Pancreas (tissue), 10 donors: ENCODE measurements around the gene MAJIN. TPM values are rescaled to one million over a fixed set of nuclear protein-coding genes. Genes with fewer than 3 reads are reported as not detected.

Source experiments
- ATAC-seq, 4 donors: fragments of 200-7000 bp; cut with Tn5 transposase; one replicate each; pipeline versions ENCODE4 v1.8.0 to v1.9.1; 2020; ENCODE audit warnings: mild to moderate bottlenecking in 4 of 4, moderate library complexity in 4 of 4
- DNase-seq, 6 donors: peaks; one replicate each; pipeline ENCODE4 v3.0.0-alpha.2; 2020
- FAIRE-seq: peaks from 2 replicates; lab custom pipeline; 2012; peaks lifted over from hg19 to GRCh38; lab: Jason Lieb, UNC
- H3K27ac ChIP-seq, 4 donors: fragments of 200-600 bp; sonication (generic); 1 replicate in 3 of 4; 2 replicates in 1 of 4; pipeline versions ENCODE4 v1.5.0 to v1.8.0; 2020
- H3K27me3 ChIP-seq, 4 donors: fragments of 200-600 bp; one replicate each; pipeline ENCODE4 v1.8.0; 2021
- H3K36me3 ChIP-seq, 3 donors: fragments of 200-600 bp; sonication (generic) in 1 of 3; one replicate each; pipeline versions ENCODE4 v1.5.0 to v1.8.0; 2020 to 2021
- H3K4me1 ChIP-seq, 3 donors: fragments of 200-600 bp; one replicate each; pipeline ENCODE4 v1.8.0; 2021
- H3K4me3 ChIP-seq, 4 donors: fragments of 200-600 bp; sonication (generic) in 2 of 4; one replicate each; pipeline versions ENCODE4 v1.5.0 to v1.8.0; 2020 to 2021
- H3K9me3 ChIP-seq, 4 donors: fragments of 200-600 bp; one replicate each; pipeline ENCODE4 v1.8.0; 2021
- CTCF ChIP-seq, 4 donors: fragments of 200-600 bp; sonication (generic) in 3 of 4; IDR thresholded peaks; one replicate each; pipeline versions ENCODE4 v1.5.0 to v1.8.0; 2021; ENCODE audit warnings: antibody characterized with exemption in 4 of 4
- WGBS, 2 donors: extraction: QIAGEN DNeasy Blood & Tissue Kit; methylation state at CpG; one replicate each; pipeline ENCODE4 v1.1.7; 2013; 5-methylcytosine and 5-hydroxymethylcytosine counted together
- intact Hi-C, 3 donors: fragments of 100-400 bp; cut with DNase I; formaldehyde crosslinking; loops; one replicate each; pipeline versions ENCODE4 v1.11.1 to v1.14.2; 2022
- polyA plus RNA-seq, 2 donors: library from polyadenylated mRNA; stranded (reverse); fragments of 200-250 nt; gene quantifications; one replicate each; pipeline ENCODE4 v1.2.3, GENCODE V29; 2013
- total RNA-seq, 6 donors: library from RNA; stranded (reverse); fragmentation: NEBNext Ultra II Directional in 4 of 6; extraction: Animal tissue kit (Norgen Biotek cat#: 25700) in 4 of 6; gene quantifications; one replicate each; pipeline versions ENCODE4 v1.2.1 to v1.2.4, GENCODE V29; 2021 to 2023
- donor health status: healthy with polysubstance abuse.
- donor health status: DM: no; HTN: no; CAD: no; lungs with moderate emphysema.
- donor health status: DM: no; HTN: no; CAD: no.
- donor health status: control.
- donor health status: control.
- donor health status: Bipolar disorder and iron deficiency.
- donor health status: DM: yes; HTN: yes; CAD: no.
- donor health status: DM: no; HTN: no; CAD: no.
- donor health status: DM: no; HTN: no; CAD: no.
- donor health status: DM: yes; HTN: yes; CAD: no.

The MAJIN gene
- total and polyA plus RNA-seq, 8 donors: 0.14 to 0.47 (median 0.26) TPM; not detected in 3

DNA sequence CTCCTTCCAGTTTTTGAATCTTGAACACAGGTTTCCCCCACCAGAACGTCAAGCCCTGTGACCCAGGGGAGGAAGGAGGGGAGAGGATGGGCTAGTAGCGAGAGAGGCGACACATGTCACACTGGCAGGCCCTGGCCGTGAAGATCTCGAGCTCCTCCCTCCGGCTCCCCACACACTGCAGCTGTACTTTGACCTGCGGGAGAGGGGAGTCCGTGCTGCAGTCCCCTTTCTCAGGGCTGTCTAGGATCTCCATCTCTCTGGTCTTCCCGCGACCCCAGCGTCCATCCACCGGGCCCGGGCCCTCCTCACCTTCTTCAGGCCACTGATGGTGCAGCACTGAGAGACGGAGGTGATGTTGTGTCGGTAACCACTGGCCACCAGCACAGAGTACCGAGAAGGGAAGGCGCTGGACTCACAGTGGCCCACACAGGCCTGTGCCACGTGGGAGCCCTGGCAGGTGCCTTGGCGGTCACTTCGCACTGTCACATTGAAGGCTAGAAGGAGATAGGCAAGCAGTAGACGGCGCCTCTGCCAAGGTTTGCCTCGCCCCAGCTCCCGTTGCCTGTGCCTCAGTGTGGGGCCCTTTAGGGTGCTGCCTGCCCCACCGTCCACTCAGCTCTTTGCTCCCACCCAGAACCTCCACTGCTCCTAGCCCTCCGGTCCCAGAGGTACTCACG, 37.1 kb downstream of the MAJIN start:
- FAIRE-seq (no peak), ATAC-seq (peak; percentile 86 to 92 (median 90)), DNase-seq (peak in 5 of 6 donors; percentile 57 to 87 (median 80))
- Histone ChIP-seq H3K27ac (peak overlapping the region; percentile 10 to 39 (median 30)), H3K27me3 (no peaks in the 10 kb centered on the region), H3K36me3 (peaks cover 2 to 16% (median 2%) of the 10 kb centered on the region in 3 donors), H3K9me3 (no peaks in the 10 kb centered on the region), H3K4me3 (no peak overlapping the region), H3K4me1 (peaks cover 0 to 17% (median 4%) of the 10 kb centered on the region in 3 donors)
- TF ChIP-seq CTCF (IDR thresholded peaks at IDR 0.05): no peak
- intact Hi-C loops: no loop called here
- 34 to 38% methylated on average over 27 of the region's 27 CpGs for WGBS, 2 donors

DNA sequence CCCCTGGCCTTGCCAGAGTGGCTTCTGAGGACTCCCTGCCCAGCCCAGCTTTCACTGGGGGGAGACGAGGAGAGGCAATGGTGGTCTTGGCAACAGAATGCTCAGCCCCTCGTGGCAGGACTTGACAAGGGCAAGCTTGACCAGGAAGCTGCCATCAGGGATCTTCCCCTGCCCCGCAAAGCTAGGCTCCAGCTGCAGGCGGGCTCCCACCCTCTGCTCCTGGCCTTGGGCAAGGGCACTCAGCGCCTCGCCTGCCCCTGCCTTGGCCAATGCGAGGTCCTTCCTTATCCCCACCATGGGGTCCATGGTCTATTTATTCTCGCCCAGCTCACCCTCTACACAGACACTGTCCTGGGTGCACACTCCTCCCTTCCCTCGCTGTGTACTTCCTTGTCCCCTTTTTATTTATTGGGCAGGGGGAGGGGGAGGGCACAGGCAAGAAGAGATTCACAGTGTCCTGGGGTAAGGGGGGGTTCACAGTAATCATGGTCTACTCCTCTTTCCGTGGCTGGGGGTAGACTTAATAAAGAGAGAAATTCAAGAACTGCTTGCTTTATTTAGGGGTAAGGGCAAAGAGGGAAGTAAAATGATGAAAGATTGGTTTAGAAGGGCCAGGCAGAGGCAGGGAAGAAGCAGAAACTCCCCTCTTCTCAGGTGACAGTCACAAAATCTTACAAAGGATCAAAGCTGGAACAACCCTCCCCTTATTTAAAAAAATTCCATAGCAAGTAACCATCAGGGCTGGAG, 37.8 kb downstream of the MAJIN start:
- WGBS, 2 donors: 68 to 70% methylated on average over 10 of the region's 10 CpGs
- ATAC-seq: no peak
- H3K27me3 ChIP-seq: no peaks in the 10 kb centered on the region
- intact Hi-C loops: no loop called here
- peaks cover 0 to 17% (median 4%) of the 10 kb centered on the region in 3 donors for H3K4me1 ChIP-seq
- TF ChIP-seq CTCF (IDR thresholded peaks at IDR 0.05): no peak
- FAIRE-seq: no peak
- H3K36me3 ChIP-seq: peaks cover 2 to 16% (median 2%) of the 10 kb centered on the region in 3 donors
- no peaks in the 10 kb centered on the region for H3K9me3 ChIP-seq
- peak in 1 of 6 donors; percentile 36 for DNase-seq
- H3K4me3 ChIP-seq: no peak overlapping the region
- peak overlapping the region in 3 of 4 donors; percentile 26 to 39 (median 33) for H3K27ac ChIP-seq

- intact Hi-C loops: no loop called here
- H3K27ac ChIP-seq: peak overlapping the region in 1 of 4 donors; percentile 26
- peaks cover 0 to 17% (median 4%) of the 10 kb centered on the region in 3 donors for H3K4me1 ChIP-seq
- no peaks in the 10 kb centered on the region for H3K9me3 ChIP-seq
- H3K4me3 ChIP-seq: no peak overlapping the region
- peak in 1 of 6 donors; percentile 47 for DNase-seq
- 91 to 93% methylated on average over 12 of the region's 12 CpGs for WGBS, 2 donors
- H3K27me3 ChIP-seq: no peaks in the 10 kb centered on the region
- ATAC-seq: no peak
- TF ChIP-seq CTCF (IDR thresholded peaks at IDR 0.05): no peak
- peaks cover 2 to 16% (median 2%) of the 10 kb centered on the region in 3 donors for H3K36me3 ChIP-seq
- FAIRE-seq: no peak
Measured at GRCh38 chr11:64933213-64933934, 38.5 kb downstream of the MAJIN start.

- Histone ChIP-seq H3K4me3 (no peak overlapping the region), H3K9me3 (no peaks in the 10 kb centered on the region), H3K4me1 (peaks cover 0 to 17% (median 4%) of the 10 kb centered on the region in 3 donors), H3K27me3 (no peaks in the 10 kb centered on the region), H3K27ac (no peak overlapping the region), H3K36me3 (peaks cover 2 to 16% (median 2%) of the 10 kb centered on the region in 3 donors)
- intact Hi-C loops: no loop called here
- FAIRE-seq: no peak
- no peak for TF ChIP-seq CTCF (IDR thresholded peaks at IDR 0.05)
- 86 to 88% methylated on average over 5 of the region's 5 CpGs for WGBS, 2 donors
- ATAC-seq: no peak
- no peak for DNase-seq
Measured at GRCh38 chr11:64932324-64932723, 39.6 kb downstream of the MAJIN start.
